Kidney tubule cell (primary cell): ENCODE data around the gene CHL1.
A peak's percentile ranks its signal among the peaks of the same experiment; 100 is the strongest.

ENCODE experiments used
- DNase-seq: peaks from one replicate; pipeline ENCODE4 v3.0.0-alpha.2; 2018; ENCODE audit warnings: low spot score

CHL1 gene

DNA sequence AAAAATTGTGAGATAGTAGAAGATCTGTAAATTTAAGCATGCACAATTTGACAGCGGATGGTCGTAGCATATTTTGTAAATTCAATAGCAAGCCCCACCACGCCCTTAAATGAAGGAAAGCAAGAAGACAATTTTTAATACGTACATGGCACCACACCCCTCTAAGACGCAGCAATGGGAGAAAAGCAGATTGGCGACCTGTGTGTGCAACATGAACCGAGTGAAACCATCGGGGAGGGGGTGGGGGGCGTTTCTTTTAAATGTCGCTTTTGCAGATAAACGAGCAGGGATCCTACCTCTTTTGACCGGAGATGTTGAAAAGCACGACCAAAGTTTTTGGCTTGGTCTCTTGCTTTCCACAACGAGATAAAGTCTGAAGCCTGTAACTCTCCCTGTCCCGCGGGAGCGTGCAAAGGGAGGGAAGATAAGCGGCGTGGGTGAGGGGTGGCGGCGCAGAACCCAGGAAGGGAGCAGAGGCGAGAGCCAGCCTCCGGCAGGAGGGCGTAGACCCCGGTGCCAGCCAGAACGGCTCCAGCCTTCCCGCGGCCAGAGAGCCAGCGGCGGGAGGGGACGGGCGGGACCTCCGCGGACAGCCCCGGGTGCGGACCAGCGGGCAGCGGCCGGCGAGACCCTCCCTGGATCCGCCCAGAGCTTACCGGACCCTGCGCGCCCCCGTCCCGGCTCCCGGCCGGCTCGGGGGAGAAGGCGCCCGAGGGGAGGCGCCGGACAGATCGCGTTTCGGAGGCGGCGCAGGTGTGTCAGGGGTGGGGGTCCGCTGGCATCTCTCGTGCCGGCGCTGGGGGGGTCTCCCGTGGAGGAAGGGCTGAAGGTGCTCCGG lies at the start of gene CHL1:
CHL1 (plus strand) TSS at position 453 of the 838 bp plus-strand sequence. CDS start 123,014 bp downstream, outside the sequence.
- no peak for DNase-seq

- no peak for DNase-seq
Measured at GRCh38 chr3:151614-152189, 44.9 kb upstream of the CHL1 start.

DNA sequence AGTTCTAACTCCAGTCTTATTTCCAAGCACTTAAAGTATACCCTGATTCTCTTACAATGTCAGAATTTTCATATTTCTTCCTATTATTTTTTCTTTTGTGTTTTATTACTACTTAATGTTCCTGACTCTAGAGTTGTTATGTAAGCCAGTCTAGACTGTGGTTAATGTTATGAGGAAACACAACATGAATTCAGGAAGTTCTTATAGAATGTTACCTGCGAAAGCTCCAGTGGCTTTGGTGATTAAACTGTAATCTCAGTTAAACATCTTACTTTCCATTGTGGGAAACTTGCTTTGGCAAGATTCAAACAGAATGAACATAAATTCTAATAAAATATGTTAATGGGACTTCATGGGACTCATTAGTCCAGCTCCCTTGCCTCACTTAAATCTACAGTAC lies 36.6 kb upstream of the CHL1 start:
- DNase-seq = no peak

DNA sequence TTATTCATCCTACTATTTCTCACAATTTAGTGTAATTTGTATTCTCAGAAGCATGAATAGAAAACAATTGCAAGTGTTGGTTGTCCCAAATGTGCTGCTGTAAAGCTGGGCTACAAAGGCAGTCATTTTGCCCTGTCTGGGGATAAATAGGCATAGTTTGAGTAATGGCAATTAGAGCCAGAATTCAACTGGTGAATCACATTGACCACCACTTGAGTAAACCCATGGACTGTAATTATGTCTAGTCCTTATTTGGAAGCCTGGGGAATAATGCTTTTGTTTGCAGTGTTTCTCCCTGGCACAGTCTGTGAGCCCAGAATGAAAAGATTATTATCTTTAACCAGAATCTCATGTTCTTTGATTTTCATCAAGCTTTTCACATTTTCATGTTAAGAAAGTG lies 30.5 kb upstream of the CHL1 start:
- no peak for DNase-seq

GRCh38 chr3:166799-167198 lies 29.8 kb upstream of the CHL1 start:
- no peak for DNase-seq

DNA sequence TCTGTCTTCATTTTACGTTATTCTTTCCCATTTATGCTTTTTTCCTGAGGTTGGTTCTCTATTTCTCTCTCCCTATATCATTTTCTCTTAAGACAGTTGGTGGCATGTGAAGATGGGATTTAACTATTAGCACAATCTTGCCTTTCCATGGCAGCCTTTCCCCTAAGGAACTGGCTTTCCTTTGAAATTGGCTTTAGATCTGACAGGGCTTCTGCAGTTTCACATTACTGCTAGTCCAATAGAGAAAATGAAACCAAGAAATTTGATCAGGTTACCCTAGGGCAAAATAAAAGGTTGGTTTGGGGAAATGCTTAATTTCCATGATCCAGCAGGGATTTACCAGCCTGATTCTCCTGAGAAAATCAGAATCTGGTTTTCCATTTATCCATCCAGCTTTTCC lies 22.7 kb upstream of the CHL1 start:
- DNase-seq = no peak

DNA sequence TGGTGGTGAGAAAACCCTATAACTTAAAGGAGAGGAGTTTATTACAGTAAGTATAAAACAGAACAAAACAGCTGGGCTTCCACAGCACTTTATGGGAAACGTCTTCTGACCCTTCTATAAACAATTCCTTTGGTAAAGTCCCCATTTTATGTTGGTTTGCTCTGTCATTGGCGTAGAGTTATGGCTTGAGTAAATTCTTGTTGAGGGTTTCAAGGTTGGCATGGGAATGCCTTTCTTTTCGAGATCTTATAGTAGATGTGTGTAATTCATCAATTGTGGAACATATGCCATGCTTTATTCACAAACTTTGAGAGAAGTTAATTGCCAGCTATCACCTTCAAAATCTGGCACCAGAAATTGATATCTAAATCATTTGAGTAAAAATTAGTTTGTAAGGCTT lies 11.6 kb upstream of the CHL1 start:
- DNase-seq = no peak

DNA sequence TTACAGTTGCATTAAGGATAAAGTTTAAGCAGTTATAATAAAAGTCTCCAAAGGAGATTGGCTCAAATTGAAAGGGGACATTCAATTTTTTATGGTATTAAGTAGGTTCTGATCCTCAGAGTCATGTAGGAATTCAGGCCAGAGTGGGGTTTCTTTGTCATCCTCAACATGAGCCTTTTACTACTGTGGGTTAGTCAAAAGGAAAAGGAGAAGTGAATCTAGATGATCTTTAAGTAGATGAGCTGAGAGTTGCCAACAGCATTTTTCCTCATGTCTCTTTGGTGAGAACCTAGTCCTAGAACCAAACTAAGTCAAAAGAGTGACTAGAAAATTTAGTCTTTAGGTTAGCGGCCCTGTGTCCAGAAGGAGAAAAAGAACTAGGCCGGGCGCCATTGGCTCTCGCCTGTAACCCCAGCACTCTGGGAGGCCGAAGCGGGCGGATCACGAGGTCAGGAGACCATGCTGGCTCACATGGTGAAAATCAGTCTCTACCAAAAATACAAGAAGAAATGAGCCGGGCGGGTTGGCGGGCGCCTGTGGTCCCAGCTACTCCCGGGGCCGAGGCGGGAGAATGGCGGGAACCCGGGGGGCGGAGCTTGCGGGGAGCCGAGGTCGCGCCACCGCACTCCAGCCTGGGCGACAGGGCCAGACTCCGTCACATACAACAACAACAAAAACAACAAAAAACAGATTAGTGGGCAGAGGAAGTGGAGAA lies 4.2 kb upstream of the CHL1 start:
- DNase-seq = no peak

GRCh38 chr3:194001-194400 lies 2.6 kb upstream of the CHL1 start:
- no peak for DNase-seq

DNA sequence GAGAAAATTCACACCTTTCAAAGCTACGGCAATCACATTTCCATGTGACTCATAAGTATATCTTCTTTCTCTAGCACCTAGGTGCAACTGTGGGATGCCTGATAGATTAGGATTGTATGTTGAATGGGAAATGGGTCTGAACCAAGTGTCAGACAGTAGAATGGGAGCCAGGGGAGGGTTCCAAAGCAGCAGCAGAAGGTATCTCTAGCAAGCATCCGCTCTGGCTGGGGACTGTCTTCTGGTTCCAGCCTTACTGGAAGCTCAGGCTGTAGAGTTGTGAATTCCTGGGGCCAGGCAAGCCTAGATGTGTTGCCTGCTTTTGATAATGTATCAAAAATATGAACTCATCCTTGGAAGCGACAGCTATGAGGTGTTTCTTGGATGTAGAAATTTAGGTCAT lies 2.1 kb upstream of the CHL1 start:
- DNase-seq = no peak

GRCh38 chr3:195666-196065 lies 897 bp upstream of the CHL1 start:
- DNase-seq = no peak

DNA sequence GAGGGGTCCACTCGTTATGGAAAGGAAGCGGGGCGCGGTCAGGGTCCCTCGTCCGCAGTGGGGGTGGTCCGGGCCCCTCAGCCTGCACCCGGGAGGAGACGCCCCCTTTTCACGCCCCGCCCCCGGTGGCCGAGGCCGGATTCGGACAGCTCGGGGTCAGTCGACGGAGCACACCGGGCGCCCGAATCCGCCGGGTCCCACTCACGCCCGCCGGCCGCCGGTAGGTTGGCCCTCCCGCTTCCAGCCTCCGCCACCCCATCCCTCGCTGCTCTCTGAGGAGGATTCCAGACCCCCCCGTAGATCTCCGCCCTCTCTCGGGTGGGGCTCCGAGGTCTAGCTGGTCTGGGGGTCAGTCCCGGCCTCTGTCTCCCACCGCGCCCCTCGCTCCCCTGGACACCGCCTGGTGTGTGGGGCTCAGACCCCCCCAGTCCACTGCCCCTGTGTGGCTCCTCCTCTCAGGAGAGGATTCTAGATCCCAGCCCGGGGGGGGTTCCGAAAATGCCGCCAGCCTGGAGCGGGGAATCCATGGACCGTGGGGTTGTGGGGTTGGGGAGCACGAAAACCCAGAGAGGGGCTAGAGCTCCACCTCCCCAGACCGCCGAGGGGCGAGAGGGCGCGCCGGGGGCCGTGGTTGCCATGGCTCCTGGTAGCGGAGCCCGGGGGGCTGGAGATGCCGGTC lies 725 bp downstream of the CHL1 start:
- no peak for DNase-seq

GRCh38 chr3:197828-198491 lies 1.4 kb downstream of the CHL1 start:
- no peak for DNase-seq

GRCh38 chr3:199835-200234 lies 3.3 kb downstream of the CHL1 start:
- no peak for DNase-seq

GRCh38 chr3:200758-201325 lies 4.3 kb downstream of the CHL1 start:
- DNase-seq = no peak

DNA sequence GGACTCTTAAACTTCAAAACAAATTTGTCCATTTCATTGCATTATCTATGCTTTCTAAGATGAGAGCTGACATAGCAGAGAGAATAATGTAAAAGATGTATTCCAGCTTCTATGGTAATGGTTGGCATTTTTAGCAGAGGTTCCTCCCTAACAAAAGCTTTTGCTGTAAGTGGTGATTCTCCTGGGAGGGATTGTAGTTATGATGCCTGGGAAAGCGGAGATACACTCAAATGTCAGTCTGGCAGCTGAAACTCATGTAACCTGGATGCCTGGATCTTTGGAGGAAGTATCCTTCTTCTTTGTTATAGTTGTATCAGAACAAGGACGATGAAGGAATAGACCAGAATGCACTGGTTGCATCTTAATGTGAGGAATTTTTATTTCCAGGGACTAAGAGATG lies 7.5 kb downstream of the CHL1 start:
- DNase-seq = no peak

DNA sequence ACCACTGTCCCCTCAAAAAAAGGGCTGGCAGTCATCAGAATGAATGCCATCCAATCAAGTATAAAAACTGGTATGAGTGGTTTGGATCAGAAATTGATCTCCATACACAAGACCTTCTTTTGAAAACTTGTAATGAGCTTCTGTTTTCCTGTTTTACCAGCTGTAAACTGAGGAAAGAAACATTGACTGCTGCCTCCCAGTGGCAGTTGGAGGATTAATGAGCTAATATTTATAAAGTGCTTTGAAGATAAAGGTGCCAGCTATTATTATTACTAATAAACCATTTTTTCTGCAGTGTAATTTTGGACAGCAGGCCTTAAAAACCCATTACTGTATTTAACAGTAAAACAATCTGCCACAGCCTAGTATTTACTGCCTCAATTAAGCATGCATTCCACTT lies 11.4 kb downstream of the CHL1 start:
- DNase-seq = no peak

- no peak for DNase-seq
Measured at GRCh38 chr3:210669-211068, 14.1 kb downstream of the CHL1 start.

- peak; percentile 2 for DNase-seq
Measured at GRCh38 chr3:212432-212831, 15.9 kb downstream of the CHL1 start.

DNA sequence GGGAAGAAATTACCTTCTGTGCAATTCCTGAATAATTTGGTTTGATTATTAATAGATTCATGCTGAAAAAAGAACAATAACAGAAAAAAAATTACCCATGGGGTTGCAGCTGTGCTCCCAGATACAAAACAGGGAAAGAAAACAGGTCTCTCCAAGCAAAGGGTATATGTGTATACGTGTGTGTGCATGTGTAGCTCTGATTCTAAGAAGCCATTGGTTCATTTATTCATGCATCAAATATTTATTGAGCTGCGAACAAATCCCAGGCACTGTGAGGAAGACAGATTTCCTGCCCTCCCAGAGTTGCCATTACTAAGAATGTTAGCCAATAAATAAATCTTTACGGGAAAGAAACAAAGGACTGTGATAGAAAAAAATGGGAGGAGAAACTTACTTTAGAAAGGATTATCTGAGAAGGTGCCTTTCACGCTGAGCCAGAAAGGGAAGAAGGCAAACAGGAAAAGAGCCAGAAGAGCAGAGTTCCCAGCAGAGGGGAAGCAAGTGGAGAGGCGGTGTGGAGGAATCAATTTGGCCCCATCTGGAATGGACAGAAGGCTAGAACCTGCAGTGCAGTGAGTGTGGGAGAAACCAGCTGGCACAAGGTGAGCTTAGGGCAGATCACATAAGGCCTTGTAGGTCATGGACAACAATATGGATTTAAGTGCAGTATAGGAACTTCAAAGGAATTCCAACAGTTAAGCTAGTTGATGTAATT lies 20.7 kb downstream of the CHL1 start:
- DNase-seq = no peak

GRCh38 chr3:217948-218347 lies 21.4 kb downstream of the CHL1 start:
- DNase-seq = no peak
